ENCODE data around the gene SUMF1. TPM values are rescaled to one million over a fixed set of nuclear protein-coding genes. Genes with fewer than 3 reads are reported as not detected.

SUMF1 gene
- total RNA-seq, 6 experiments from 2014 or later = 15.9 to 32.4 (median 21.3) TPM

DNA sequence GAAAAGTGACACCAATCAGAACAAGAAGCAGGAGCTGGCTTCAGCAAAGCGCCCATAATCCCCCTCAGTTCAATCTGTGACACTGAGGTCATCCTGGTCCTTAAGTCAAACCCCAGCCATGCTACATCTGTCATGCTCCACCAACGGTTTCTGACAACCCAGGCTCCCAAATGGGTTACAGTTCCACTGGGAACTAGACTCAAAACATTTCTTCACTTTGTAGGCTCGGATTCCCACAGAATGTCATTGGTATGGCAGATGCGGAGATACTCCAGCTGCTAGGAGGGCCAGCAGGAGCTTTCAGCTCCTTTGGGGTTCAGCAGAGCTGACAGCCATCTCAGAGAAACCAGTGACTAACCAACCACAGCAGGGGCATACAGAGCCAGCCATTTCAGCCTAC lies 48.9 kb downstream of the SUMF1 start:
- DNase-seq = no peak
- Histone ChIP-seq H3K36me3 (peaks cover 0 to 12% (median under 1%) of the 10 kb centered on the region in 4 donors), H3K9me3 (no peaks in the 10 kb centered on the region), H3K4me1 (no peaks in the 10 kb centered on the region), H3K27ac (no peak overlapping the region), H3K4me3 (no peak overlapping the region), H3K27me3 (no peaks in the 10 kb centered on the region)
- no peak for TF ChIP-seq POLR2A (IDR thresholded peaks at IDR 0.05)
- TF ChIP-seq, protein P1, sequence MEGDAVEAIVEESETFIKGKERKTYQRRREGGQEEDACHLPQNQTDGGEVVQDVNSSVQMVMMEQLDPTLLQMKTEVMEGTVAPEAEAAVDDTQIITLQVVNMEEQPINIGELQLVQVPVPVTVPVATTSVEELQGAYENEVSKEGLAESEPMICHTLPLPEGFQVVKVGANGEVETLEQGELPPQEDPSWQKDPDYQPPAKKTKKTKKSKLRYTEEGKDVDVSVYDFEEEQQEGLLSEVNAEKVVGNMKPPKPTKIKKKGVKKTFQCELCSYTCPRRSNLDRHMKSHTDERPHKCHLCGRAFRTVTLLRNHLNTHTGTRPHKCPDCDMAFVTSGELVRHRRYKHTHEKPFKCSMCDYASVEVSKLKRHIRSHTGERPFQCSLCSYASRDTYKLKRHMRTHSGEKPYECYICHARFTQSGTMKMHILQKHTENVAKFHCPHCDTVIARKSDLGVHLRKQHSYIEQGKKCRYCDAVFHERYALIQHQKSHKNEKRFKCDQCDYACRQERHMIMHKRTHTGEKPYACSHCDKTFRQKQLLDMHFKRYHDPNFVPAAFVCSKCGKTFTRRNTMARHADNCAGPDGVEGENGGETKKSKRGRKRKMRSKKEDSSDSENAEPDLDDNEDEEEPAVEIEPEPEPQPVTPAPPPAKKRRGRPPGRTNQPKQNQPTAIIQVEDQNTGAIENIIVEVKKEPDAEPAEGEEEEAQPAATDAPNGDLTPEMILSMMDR (IDR thresholded peaks at IDR 0.05) = no peak
- intact Hi-C loops (cut with DNase I) = no loop called here
- 100% methylated on average over 2 of the region's 4 CpGs for WGBS (ENCODE audit: insufficient coverage, low coverage, low lambda C conversion rate, missing lambda C conversion rate)
- no peak for ATAC-seq

GRCh38 chr3:4417449-4417848 lies 49.6 kb downstream of the SUMF1 start:
- H3K4me1 ChIP-seq = no peaks in the 10 kb centered on the region
- intact Hi-C loops (cut with DNase I) = no loop called here
- peaks cover 0 to 12% (median under 1%) of the 10 kb centered on the region in 4 donors for H3K36me3 ChIP-seq
- H3K9me3 ChIP-seq = no peaks in the 10 kb centered on the region
- 86% methylated on average over 1 of the region's 1 CpG for WGBS (ENCODE audit: insufficient coverage, low coverage, low lambda C conversion rate, missing lambda C conversion rate)
- no peak overlapping the region for H3K4me3 ChIP-seq
- DNase-seq (no peak), ATAC-seq (no peak)
- H3K27ac ChIP-seq = no peak overlapping the region
- TF ChIP-seq POLR2A (IDR thresholded peaks at IDR 0.05) = no peak
- TF ChIP-seq, protein P1 (IDR thresholded peaks at IDR 0.05) = no peak
- no peaks in the 10 kb centered on the region for H3K27me3 ChIP-seq

DNA sequence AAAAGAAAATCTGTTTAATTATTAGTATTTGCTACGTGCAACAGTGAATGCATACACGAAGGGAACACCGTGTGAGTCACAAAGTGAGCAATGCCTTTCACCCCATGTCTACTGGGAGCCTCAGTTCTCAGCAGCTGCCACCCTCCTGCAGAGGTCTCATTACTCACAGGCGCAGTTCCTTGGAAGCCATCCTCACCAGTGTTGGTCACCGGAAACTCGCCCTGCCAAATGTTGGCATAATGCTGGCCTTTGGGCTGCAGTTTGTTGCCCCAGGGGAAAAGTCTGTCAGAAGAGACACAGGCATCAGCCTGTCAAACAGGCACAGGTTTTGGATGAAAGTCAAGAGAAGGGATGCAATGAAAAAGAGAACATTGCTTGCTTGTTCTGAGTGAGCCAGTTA lies 50.1 kb downstream of the SUMF1 start:
- WGBS (ENCODE audit: insufficient coverage, low coverage, low lambda C conversion rate, missing lambda C conversion rate) = 91% methylated on average over 6 of the region's 6 CpGs
- no peaks in the 10 kb centered on the region for H3K4me1 ChIP-seq
- no peak overlapping the region for H3K27ac ChIP-seq
- peaks cover 0 to 12% (median under 1%) of the 10 kb centered on the region in 4 donors for H3K36me3 ChIP-seq
- ATAC-seq (no peak), DNase-seq (no peak)
- H3K27me3 ChIP-seq = no peaks in the 10 kb centered on the region
- TF ChIP-seq, protein P1 (IDR thresholded peaks at IDR 0.05) = no peak
- TF ChIP-seq POLR2A (IDR thresholded peaks at IDR 0.05) = no peak
- no peaks in the 10 kb centered on the region for H3K9me3 ChIP-seq
- no peak overlapping the region for H3K4me3 ChIP-seq
- intact Hi-C loops (cut with DNase I) = no loop called here

- ATAC-seq (no peak), DNase-seq (no peak)
- no peak overlapping the region for H3K27ac ChIP-seq
- H3K27me3 ChIP-seq = no peaks in the 10 kb centered on the region
- 93% methylated on average over 4 of the region's 5 CpGs for WGBS (ENCODE audit: insufficient coverage, low coverage, low lambda C conversion rate, missing lambda C conversion rate)
- intact Hi-C loops (cut with DNase I) = no loop called here
- H3K36me3 ChIP-seq = peaks cover 0 to 12% (median under 1%) of the 10 kb centered on the region in 4 donors
- TF ChIP-seq, protein P1 (IDR thresholded peaks at IDR 0.05) = no peak
- TF ChIP-seq POLR2A (IDR thresholded peaks at IDR 0.05) = no peak
- H3K4me3 ChIP-seq = no peak overlapping the region
- no peaks in the 10 kb centered on the region for H3K9me3 ChIP-seq
- H3K4me1 ChIP-seq = no peaks in the 10 kb centered on the region
These were observed 50.6 kb downstream of the SUMF1 start for GRCh38 chr3:4416427-4416945.

DNA sequence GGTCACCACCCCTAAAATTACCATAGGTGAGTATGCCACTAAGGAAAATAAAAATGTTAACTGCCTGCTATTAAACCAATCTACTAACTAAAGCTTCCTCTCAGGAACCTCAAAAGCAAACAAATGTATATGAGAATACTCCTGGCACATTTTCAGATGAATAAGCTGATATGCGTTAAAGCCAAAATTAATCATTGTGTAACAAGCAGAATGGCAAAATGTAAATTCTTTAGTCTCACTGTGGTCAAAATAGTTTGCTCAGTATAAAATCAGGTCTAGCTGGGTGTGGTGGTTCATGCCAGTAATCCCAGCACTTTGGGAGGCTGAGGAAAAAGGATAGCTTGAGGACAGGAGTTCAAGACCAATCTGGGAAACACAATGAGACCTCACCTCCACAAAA lies 53.6 kb downstream of the SUMF1 start:
- no peaks in the 10 kb centered on the region for H3K9me3 ChIP-seq
- ATAC-seq = no peak
- H3K4me3 ChIP-seq = no peak overlapping the region
- no peak for DNase-seq
- no peak overlapping the region for H3K27ac ChIP-seq
- peaks cover 0 to 15% (median 3%) of the 10 kb centered on the region in 4 donors for H3K36me3 ChIP-seq
- WGBS (ENCODE audit: insufficient coverage, low coverage, low lambda C conversion rate, missing lambda C conversion rate) = 82% methylated on average over 1 of the region's 1 CpG
- TF ChIP-seq, protein P1 (IDR thresholded peaks at IDR 0.05) = no peak
- no peaks in the 10 kb centered on the region for H3K27me3 ChIP-seq
- no peaks in the 10 kb centered on the region for H3K4me1 ChIP-seq
- intact Hi-C loops (cut with DNase I) = no loop called here
